Esophagus squamous epithelium (tissue), 5 donors: ENCODE data around the gene USH2A. TPM values are rescaled to one million over a fixed set of nuclear protein-coding genes. Genes with fewer than 3 reads are reported as not detected.
A peak's percentile ranks its signal among the peaks of the same experiment; 100 is the strongest.

Experiments used
- DNase-seq: peaks from one replicate; lab custom pipeline; 2025; lab: John Stamatoyannopoulos, UW
- H3K27ac ChIP-seq, 4 donors: fragments of 200-600 bp; sonication (generic); one replicate each; pipeline ENCODE4 v1.5.1; 2016 to 2019; ENCODE audit warnings: mild to moderate bottlenecking in 1 of 4
- H3K27me3 ChIP-seq, 4 donors: fragments of 200-600 bp; sonication (generic); 1 replicate in 3 of 4; 2 replicates in 1 of 4; pipeline versions ENCODE4 v1.5.1 to v1.6.0; 2017 to 2021; ENCODE audit warnings: antibody characterized with exemption in 1 of 4
- H3K36me3 ChIP-seq, 3 donors: fragments of 200-600 bp; sonication (generic); one replicate each; pipeline ENCODE4 v1.5.1; 2016 to 2019
- H3K4me1 ChIP-seq, 3 donors: fragments of 200-600 bp; sonication (generic); one replicate each; pipeline ENCODE4 v1.5.1; 2017 to 2019
- H3K4me3 ChIP-seq, 4 donors: fragments of 200-600 bp; sonication (generic); 1 replicate in 3 of 4; 2 replicates in 1 of 4; pipeline ENCODE4 v1.5.1; 2016 to 2019; ENCODE audit warnings: mild to moderate bottlenecking in 2 of 4, moderate library complexity in 1 of 4
- H3K9me3 ChIP-seq, 3 donors: fragments of 200-600 bp; sonication (generic); one replicate each; pipeline ENCODE4 v1.5.1; 2016 to 2019
- POLR2A ChIP-seq, 4 donors: fragments of 450-650 bp; IDR thresholded peaks; one replicate each; pipeline ENCODE4 v1.6.1; 2017; ENCODE audit warnings: antibody characterized with exemption in 4 of 4, mild to moderate bottlenecking in 4 of 4, moderate library complexity in 3 of 4
- WGBS, 2 donors: methylation state at CpG; one replicate each; pipeline ENCODE4 v1.1.5; 2018; 5-methylcytosine and 5-hydroxymethylcytosine counted together
- intact Hi-C: fragments of 100-400 bp; cut with DNase I; formaldehyde crosslinking; loops from one replicate; pipeline ENCODE4 v1.15.0; 2022
- total RNA-seq, 4 donors: library from RNA; depleted of rRNA; stranded (reverse); fragments of >200 nt; gene quantifications; one replicate each; pipeline ENCODE4 v1.1.0, GENCODE V29; 2016
- TF ChIP-seq, protein P1 (sequence below), 6 experiments: fragments of 450-650 bp in 4 of 6; fragments of 200-600 bp in 2 of 6; sonication (generic) in 2 of 6; IDR thresholded peaks; one replicate each; pipeline ENCODE4 v1.5.1; 2016 to 2019; ENCODE audit warnings: antibody characterized with exemption in 6 of 6, mild to moderate bottlenecking in 4 of 6, moderate library complexity in 4 of 6
- donor health status: DM: yes; HTN: yes; CAD: no.

Gene USH2A
- total RNA-seq, 4 donors from 2014 or later, result under 0.01 TPM; not detected in 3

DNA sequence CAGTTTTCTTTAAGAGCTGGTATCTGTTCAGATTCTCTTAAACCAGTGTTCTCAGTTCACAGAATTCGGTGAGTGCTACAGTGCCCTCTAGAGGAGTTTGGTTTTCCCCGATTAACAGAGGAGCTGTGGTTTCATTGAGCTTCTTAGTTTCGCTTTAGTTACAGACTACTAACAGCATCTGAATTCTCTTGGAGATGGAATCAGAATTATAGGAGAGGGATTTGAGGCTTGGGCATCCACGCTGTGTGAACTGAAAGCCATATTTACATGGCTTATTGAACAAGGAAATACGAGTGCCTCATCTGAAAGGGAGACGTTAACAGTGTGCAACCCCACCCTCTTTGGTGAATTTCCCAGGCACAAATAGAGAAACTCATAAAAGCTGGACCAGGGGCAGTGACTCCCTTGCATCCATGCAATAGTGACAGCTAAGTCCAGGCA, 202.0 kb downstream of the USH2A start:
- intact Hi-C loops, result no loop called here
- no peaks in the 10 kb centered on the region for H3K9me3 ChIP-seq
- H3K4me1 ChIP-seq, result peaks cover 0 to 8% (median 0%) of the 10 kb centered on the region in 3 donors
- 2 to 4% methylated on average over 6 of the region's 6 CpGs for WGBS, 2 donors
- H3K27ac ChIP-seq, result peak overlapping the region in 2 of 4 donors; percentile 32 to 44
- H3K27me3 ChIP-seq, result no peaks in the 10 kb centered on the region
- H3K4me3 ChIP-seq, result peak overlapping the region; percentile 19 to 67 (median 43)
- no peak for DNase-seq
- TF ChIP-seq, protein P1, sequence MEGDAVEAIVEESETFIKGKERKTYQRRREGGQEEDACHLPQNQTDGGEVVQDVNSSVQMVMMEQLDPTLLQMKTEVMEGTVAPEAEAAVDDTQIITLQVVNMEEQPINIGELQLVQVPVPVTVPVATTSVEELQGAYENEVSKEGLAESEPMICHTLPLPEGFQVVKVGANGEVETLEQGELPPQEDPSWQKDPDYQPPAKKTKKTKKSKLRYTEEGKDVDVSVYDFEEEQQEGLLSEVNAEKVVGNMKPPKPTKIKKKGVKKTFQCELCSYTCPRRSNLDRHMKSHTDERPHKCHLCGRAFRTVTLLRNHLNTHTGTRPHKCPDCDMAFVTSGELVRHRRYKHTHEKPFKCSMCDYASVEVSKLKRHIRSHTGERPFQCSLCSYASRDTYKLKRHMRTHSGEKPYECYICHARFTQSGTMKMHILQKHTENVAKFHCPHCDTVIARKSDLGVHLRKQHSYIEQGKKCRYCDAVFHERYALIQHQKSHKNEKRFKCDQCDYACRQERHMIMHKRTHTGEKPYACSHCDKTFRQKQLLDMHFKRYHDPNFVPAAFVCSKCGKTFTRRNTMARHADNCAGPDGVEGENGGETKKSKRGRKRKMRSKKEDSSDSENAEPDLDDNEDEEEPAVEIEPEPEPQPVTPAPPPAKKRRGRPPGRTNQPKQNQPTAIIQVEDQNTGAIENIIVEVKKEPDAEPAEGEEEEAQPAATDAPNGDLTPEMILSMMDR (IDR thresholded peaks at IDR 0.05), result peak in 5 of 6 experiments; percentile 23 to 64 (median 46)
- TF ChIP-seq POLR2A (IDR thresholded peaks at IDR 0.05), result no peak
- H3K36me3 ChIP-seq, result no peaks in the 10 kb centered on the region

DNA sequence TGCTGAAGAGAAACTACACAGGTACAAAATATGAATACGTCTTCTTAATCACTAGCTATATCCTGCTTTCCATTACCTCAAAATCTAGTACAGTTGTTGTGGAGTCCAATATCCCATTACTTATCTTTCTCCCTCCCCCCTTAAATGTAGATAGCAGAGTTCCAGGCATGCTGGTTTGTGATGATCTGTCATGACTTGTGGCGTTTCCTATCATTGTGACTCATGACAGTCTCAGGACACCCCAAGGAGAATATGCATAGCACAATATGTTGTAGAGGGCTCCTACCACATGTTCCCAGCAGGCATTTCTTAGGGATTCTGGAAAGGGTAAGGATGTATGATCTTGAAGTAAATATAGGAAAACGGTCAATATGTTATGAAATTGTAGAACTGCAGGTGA, 206.9 kb downstream of the USH2A start:
- Histone ChIP-seq H3K36me3 (no peaks in the 10 kb centered on the region), H3K27ac (no peak overlapping the region), H3K4me1 (peaks cover 0 to under 1% (median 0%) of the 10 kb centered on the region in 3 donors), H3K27me3 (no peaks in the 10 kb centered on the region), H3K9me3 (no peaks in the 10 kb centered on the region), H3K4me3 (no peak overlapping the region)
- no peak for TF ChIP-seq POLR2A (IDR thresholded peaks at IDR 0.05)
- TF ChIP-seq, protein P1 (IDR thresholded peaks at IDR 0.05), result no peak
- intact Hi-C loops, result no loop called here
- WGBS, 2 donors, result 67 to 76% methylated on average over 3 of the region's 3 CpGs
- DNase-seq, result no peak

DNA sequence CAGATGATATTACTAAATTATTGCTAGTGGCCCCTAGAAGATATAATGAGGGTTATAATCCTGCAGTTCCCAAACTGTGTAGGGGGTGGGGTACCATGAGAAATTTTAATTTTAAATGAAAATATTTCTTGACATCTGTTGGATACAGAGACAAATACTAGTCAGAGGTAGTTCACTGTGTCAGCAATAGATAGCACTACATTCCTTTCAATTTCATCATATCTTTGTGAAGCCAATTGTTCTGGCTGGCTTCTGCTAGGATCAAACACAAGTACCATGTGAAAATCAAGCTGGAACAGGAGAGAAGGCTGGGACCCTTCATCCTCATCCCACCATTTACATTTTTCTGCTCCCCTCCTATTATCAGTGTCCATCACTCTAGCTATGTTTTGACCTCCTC, 208.1 kb downstream of the USH2A start:
- H3K9me3 ChIP-seq, result no peaks in the 10 kb centered on the region
- intact Hi-C loops, result no loop called here
- no peak for DNase-seq

DNA sequence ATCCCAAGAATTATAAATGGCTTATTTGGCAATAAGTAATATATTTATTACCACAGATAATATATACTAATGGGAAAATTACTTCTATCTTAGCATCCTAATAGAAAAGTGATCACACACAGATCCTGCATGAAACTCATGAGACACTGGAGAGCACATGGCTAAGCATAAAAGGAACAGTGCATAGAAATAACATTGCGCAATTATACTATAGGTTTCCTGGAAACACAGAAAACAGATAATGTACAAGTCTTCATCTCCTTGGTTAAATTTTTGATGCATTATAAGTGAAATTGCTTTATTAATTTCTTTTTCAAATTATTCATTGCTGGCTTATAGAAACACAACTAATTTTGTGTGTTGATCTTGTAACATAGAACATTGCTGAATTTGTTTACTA, 210.4 kb downstream of the USH2A start:
- no peak overlapping the region for H3K27ac ChIP-seq
- no peak overlapping the region for H3K4me3 ChIP-seq
- H3K4me1 ChIP-seq, result no peaks in the 10 kb centered on the region
- no peaks in the 10 kb centered on the region for H3K27me3 ChIP-seq
- H3K9me3 ChIP-seq, result no peaks in the 10 kb centered on the region
- no peak for DNase-seq
- no peak for TF ChIP-seq POLR2A (IDR thresholded peaks at IDR 0.05)
- TF ChIP-seq, protein P1 (IDR thresholded peaks at IDR 0.05), result no peak
- no peaks in the 10 kb centered on the region for H3K36me3 ChIP-seq
- intact Hi-C loops, result no loop called here
- WGBS, 2 donors, result 93 to 97% methylated on average over 1 of the region's 1 CpG

More for the DNA sequence above, 208.1 kb downstream of the USH2A start:
- no peak overlapping the region for H3K4me3 ChIP-seq
- no peaks in the 10 kb centered on the region for H3K4me1 ChIP-seq
- TF ChIP-seq, protein P1 (IDR thresholded peaks at IDR 0.05), result no peak
- no peak for TF ChIP-seq POLR2A (IDR thresholded peaks at IDR 0.05)
- H3K36me3 ChIP-seq, result no peaks in the 10 kb centered on the region
- no peaks in the 10 kb centered on the region for H3K27me3 ChIP-seq
- no peak overlapping the region for H3K27ac ChIP-seq

DNA sequence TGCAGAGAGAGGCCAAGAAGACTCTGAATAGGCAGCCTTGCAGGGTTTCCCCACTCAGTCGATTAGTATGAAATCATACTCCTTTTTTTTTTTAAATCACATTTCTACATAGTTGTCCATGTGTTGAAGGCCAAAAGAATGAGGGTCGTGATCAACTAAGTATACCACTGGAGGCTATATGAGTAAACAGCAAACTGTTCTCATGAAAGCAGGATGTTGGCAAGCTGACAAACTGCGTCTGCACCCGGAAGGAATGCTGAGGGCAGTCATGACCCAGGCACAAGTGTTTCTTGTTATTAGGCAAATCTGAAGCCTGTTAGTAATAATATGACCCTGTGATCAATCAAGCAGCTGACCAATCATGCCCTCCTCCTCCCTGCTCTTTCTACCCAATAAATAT, 213.2 kb downstream of the USH2A start:
- Histone ChIP-seq H3K36me3 (no peaks in the 10 kb centered on the region), H3K27me3 (no peaks in the 10 kb centered on the region), H3K4me3 (no peak overlapping the region), H3K4me1 (no peaks in the 10 kb centered on the region), H3K27ac (no peak overlapping the region), H3K9me3 (no peaks in the 10 kb centered on the region)
- TF ChIP-seq, protein P1 (IDR thresholded peaks at IDR 0.05), result no peak
- no peak for TF ChIP-seq POLR2A (IDR thresholded peaks at IDR 0.05)
- no peak for DNase-seq
- intact Hi-C loops, result no loop called here
- WGBS, 2 donors, result 23 to 37% methylated on average over 4 of the region's 4 CpGs
